ENCODE results near the gene LAMTOR4.

LAMTOR4 gene

GRCh38 chr7:100153708-100154535, 5.2 kb downstream of the LAMTOR4 start:
- DNase-seq (ENCODE audit: low read depth), result no peak

- DNase-seq (ENCODE audit: low read depth), result no peak
Observed at GRCh38 chr7:100154651-100155491, 6.2 kb downstream of the LAMTOR4 start.

- no peak for DNase-seq (ENCODE audit: low read depth)
Observed at GRCh38 chr7:100155553-100156317, 7.0 kb downstream of the LAMTOR4 start.

- DNase-seq (ENCODE audit: low read depth), result no peak
Observed at GRCh38 chr7:100156331-100157068, 7.8 kb downstream of the LAMTOR4 start.

- DNase-seq (ENCODE audit: low read depth), result no peak
Observed at GRCh38 chr7:100157069-100157333, 8.3 kb downstream of the LAMTOR4 start.

GRCh38 chr7:100157334-100158228, 8.9 kb downstream of the LAMTOR4 start:
- DNase-seq (ENCODE audit: low read depth), result no peak

GRCh38 chr7:100158229-100159098, 9.7 kb downstream of the LAMTOR4 start, which contains the start of gene TRAPPC14:
TSS of gene TRAPPC14 (minus strand) at chr7:100158723. CDS start at chr7:100158499, 224 bp downstream.
- peak; percentile 88 for DNase-seq (ENCODE audit: low read depth)

GRCh38 chr7:100159099-100159623, 10.4 kb downstream of the LAMTOR4 start:
- DNase-seq (ENCODE audit: low read depth), result no peak

- no peak for DNase-seq (ENCODE audit: low read depth)
Observed at GRCh38 chr7:100160067-100160466, 11.3 kb downstream of the LAMTOR4 start.

GRCh38 chr7:100163006-100163531, 14.4 kb downstream of the LAMTOR4 start:
- DNase-seq (ENCODE audit: low read depth), result no peak

- no peak for DNase-seq (ENCODE audit: low read depth)
Observed at GRCh38 chr7:100163871-100164270, 15.2 kb downstream of the LAMTOR4 start.

- DNase-seq (ENCODE audit: low read depth), result no peak
Observed at GRCh38 chr7:100166317-100166940, 17.7 kb downstream of the LAMTOR4 start.

- DNase-seq (ENCODE audit: low read depth), result no peak
Observed at GRCh38 chr7:100166970-100167911, 18.5 kb downstream of the LAMTOR4 start.

- no peak for DNase-seq (ENCODE audit: low read depth)
Observed at GRCh38 chr7:100167912-100168323, 19.2 kb downstream of the LAMTOR4 start.

- no peak for DNase-seq (ENCODE audit: low read depth)
Observed at GRCh38 chr7:100169147-100169850, 20.6 kb downstream of the LAMTOR4 start.

GRCh38 chr7:100170101-100170897, 21.6 kb downstream of the LAMTOR4 start:
- DNase-seq (ENCODE audit: low read depth), result no peak
